ENCODE measurements around the gene SP2.

The SP2 gene

DNA sequence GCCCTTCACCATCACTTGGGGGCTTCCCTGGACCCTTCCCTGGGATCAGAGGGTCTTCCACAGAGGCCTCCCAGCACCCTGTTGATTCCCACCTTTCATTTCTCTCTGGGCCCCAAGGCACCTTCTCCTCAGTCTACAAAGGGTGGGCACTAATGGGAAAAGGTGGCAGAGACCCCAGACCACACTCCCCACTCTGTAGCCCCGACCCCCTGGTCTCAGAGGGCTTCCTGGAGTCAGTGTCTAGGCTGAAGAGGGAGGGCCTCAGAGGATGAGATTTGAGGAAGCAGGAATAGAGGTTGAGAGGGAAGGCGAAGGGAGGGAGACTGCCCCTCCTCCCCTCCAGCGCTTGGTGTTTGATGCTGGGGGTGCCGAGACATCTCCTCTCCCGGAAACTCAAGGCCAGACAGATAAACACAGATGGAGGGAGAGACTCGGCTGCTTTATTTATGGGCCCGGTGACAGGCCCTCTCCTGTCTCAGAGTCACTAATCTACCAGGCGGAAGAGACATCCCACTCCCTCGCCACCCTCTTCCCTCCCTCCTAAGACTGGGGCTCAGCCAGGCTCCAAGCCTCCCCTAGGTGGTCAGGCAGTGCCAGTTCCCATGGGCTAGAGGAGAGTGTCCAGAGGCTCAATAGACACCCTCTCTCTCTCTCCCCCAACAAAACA lies 18.5 kb upstream of the SP2 start:
- no peak for TF ChIP-seq CTCF (IDR thresholded peaks at IDR 0.05; ENCODE audit: low read length, missing control alignments)
- H3K4me3 ChIP-seq (replicated peaks; ENCODE audit: low read depth, low read length) = no peak overlapping the region
- DNase-seq (ENCODE audit: low read depth) = no peak

GRCh38 chr17:47878203-47879027 lies 17.6 kb upstream of the SP2 start:
- no peak for DNase-seq (ENCODE audit: low read depth)
- no peak overlapping the region for H3K4me3 ChIP-seq (replicated peaks; ENCODE audit: low read depth, low read length)
- TF ChIP-seq CTCF (IDR thresholded peaks at IDR 0.05; ENCODE audit: low read length, missing control alignments) = no peak

- no peak overlapping the region for H3K4me3 ChIP-seq (replicated peaks; ENCODE audit: low read depth, low read length)
- DNase-seq (ENCODE audit: low read depth) = no peak
- TF ChIP-seq CTCF (IDR thresholded peaks at IDR 0.05; ENCODE audit: low read length, missing control alignments) = no peak
Observed at GRCh38 chr17:47879028-47879585, 16.9 kb upstream of the SP2 start.

GRCh38 chr17:47879776-47880454 lies 16.1 kb upstream of the SP2 start:
- no peak for TF ChIP-seq CTCF (IDR thresholded peaks at IDR 0.05; ENCODE audit: low read length, missing control alignments)
- DNase-seq (ENCODE audit: low read depth) = no peak
- H3K4me3 ChIP-seq (replicated peaks; ENCODE audit: low read depth, low read length) = no peak overlapping the region

DNA sequence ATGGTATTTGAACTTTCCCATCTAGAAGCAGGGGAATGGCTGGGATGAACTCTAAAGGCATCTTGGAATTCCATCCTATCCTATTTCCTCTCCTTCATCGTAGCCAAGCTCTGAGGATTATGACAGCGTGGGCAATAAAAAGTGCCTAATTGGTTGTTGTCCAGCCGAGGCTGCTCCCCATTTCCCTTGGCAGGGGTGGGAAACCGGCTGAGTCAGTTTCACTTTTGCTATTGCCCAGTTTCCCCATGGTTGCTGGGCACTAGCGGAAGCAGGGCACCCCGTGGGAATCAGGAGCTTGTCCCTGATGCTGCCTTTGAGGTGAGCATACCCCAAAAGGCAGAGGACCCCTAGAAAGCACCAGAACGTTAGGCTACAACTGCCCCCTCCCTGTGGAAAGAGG lies 13.8 kb upstream of the SP2 start:
- no peak for TF ChIP-seq CTCF (IDR thresholded peaks at IDR 0.05; ENCODE audit: low read length, missing control alignments)
- no peak overlapping the region for H3K4me3 ChIP-seq (replicated peaks; ENCODE audit: low read depth, low read length)
- DNase-seq (ENCODE audit: low read depth) = no peak

GRCh38 chr17:47882695-47883588 lies 13.1 kb upstream of the SP2 start:
- TF ChIP-seq CTCF (IDR thresholded peaks at IDR 0.05; ENCODE audit: low read length, missing control alignments) = no peak
- no peak for DNase-seq (ENCODE audit: low read depth)
- H3K4me3 ChIP-seq (replicated peaks; ENCODE audit: low read depth, low read length) = no peak overlapping the region
